ENCODE results near the gene GJC2.
"Not testable (repeated sequence)": the region's sequence is repeated elsewhere in the genome, so short reads cannot be mapped to it uniquely, and the experiment has no call there.

GJC2 gene

GRCh38 chr1:228173528-228174481 lies 24.1 kb downstream of the GJC2 start:
- not testable (repeated sequence) for DNase-seq (ENCODE audit: low read depth)

GRCh38 chr1:228174482-228175315 lies 25.0 kb downstream of the GJC2 start:
- no peak for DNase-seq (ENCODE audit: low read depth)

- no peak for DNase-seq (ENCODE audit: low read depth)
Observed at GRCh38 chr1:228175316-228176023, 25.7 kb downstream of the GJC2 start.

- DNase-seq (ENCODE audit: low read depth), result no peak
Observed at GRCh38 chr1:228176024-228176395, 26.3 kb downstream of the GJC2 start.

GRCh38 chr1:228176461-228177182 lies 26.9 kb downstream of the GJC2 start:
- no peak for DNase-seq (ENCODE audit: low read depth)

- DNase-seq (ENCODE audit: low read depth), result no peak
Observed at GRCh38 chr1:228177183-228177475, 27.4 kb downstream of the GJC2 start.

GRCh38 chr1:228177721-228178710 lies 28.3 kb downstream of the GJC2 start:
- DNase-seq (ENCODE audit: low read depth), result no peak

GRCh38 chr1:228178737-228179684 lies 29.3 kb downstream of the GJC2 start:
- no peak for DNase-seq (ENCODE audit: low read depth)

- no peak for DNase-seq (ENCODE audit: low read depth)
Observed at GRCh38 chr1:228180271-228180958, 30.7 kb downstream of the GJC2 start.

- DNase-seq (ENCODE audit: low read depth), result no peak
Observed at GRCh38 chr1:228180959-228181644, 31.4 kb downstream of the GJC2 start.

- no peak for DNase-seq (ENCODE audit: low read depth)
Observed at GRCh38 chr1:228181645-228182034, 31.9 kb downstream of the GJC2 start.

- DNase-seq (ENCODE audit: low read depth), result no peak
Observed at GRCh38 chr1:228182296-228183030, 32.7 kb downstream of the GJC2 start.

- DNase-seq (ENCODE audit: low read depth), result no peak
Observed at GRCh38 chr1:228184152-228184551, 34.4 kb downstream of the GJC2 start.

GRCh38 chr1:228185641-228185965 lies 35.9 kb downstream of the GJC2 start:
- DNase-seq (ENCODE audit: low read depth), result no peak

GRCh38 chr1:228188249-228188648 lies 38.5 kb downstream of the GJC2 start:
- DNase-seq (ENCODE audit: low read depth), result not testable (repeated sequence)

GRCh38 chr1:228190182-228190581 lies 40.5 kb downstream of the GJC2 start:
- no peak for DNase-seq (ENCODE audit: low read depth)

- no peak for DNase-seq (ENCODE audit: low read depth)
Observed at GRCh38 chr1:228190778-228191177, 41.0 kb downstream of the GJC2 start.

- no peak for DNase-seq (ENCODE audit: low read depth)
Observed at GRCh38 chr1:228194436-228194835, 44.7 kb downstream of the GJC2 start.
